HT-29 (cell line): ENCODE measurements around the gene C1QTNF2. TPM values are rescaled to one million over a fixed set of nuclear protein-coding genes. Genes with fewer than 3 reads are reported as not detected.

Source experiments
- DNase-seq: peaks from one replicate; pipeline ENCODE4 v3.0.0-alpha.2; 2015; ENCODE audit warnings: low spot score
- total RNA-seq: library from RNA; depleted of rRNA; stranded (reverse); fragments of >200 nt; shearing (Covaris generic); gene quantifications from 2 replicates; pipeline ENCODE4 v1.2.3, GENCODE V29; 2014; rRNA removed

The C1QTNF2 gene
- 0.18 TPM in 1 of 2 replicates, not detected in the other for total RNA-seq

DNA sequence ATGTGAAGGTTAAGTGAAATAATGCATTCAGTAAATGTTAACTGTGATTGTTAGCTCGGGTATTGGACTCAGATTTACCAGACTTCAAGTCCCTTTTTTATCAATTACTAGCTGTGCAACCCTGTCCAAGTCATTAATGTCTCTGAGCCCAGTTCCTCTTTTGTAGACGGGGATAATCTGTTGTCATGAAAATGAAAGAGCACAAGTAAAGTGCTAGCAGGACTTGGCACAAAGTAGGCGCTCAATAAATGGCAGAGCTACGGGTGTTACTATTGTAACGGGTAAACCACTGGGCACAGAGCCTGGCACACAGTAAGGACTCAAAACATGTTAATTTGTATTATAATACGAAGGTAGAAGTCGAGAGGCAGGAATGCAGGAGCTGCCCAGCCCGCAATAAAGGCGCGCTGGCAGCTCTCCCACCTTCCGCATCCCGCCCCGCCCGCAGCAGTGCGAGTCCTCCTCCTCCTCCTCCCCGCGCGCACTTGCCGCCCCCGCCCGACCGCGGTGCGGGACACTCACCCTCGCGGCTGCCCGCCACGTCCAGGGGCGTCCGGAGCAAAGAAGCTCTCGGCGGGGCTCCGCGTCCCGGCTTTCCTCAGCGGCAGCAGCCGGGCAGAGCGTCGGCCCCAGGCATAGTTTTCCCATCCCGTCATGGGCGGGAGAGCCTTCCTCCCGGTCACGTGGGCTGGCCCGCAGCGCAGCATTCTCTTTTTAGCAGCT, at the start of gene C1QTNF2:
C1QTNF2 (minus strand) TSS at position 637 of the 723 bp plus-strand sequence. CDS start 15,615 bp downstream, outside the sequence.
- DNase-seq, result no peak

DNA sequence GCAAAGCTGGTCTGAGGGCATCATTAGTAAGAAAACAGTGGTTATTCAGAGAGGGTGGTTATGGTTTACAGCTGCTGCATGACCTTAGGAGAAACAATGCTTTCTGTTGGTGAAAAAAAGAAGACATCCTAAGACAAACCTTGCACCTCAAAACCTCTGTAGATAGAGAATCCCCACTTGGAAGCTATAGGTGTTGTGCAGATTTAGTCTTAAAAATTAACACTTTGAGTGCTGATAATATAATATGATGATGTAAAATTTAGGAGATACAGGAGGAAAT, 49.8 kb upstream of the C1QTNF2 start:
- no peak for DNase-seq

DNA sequence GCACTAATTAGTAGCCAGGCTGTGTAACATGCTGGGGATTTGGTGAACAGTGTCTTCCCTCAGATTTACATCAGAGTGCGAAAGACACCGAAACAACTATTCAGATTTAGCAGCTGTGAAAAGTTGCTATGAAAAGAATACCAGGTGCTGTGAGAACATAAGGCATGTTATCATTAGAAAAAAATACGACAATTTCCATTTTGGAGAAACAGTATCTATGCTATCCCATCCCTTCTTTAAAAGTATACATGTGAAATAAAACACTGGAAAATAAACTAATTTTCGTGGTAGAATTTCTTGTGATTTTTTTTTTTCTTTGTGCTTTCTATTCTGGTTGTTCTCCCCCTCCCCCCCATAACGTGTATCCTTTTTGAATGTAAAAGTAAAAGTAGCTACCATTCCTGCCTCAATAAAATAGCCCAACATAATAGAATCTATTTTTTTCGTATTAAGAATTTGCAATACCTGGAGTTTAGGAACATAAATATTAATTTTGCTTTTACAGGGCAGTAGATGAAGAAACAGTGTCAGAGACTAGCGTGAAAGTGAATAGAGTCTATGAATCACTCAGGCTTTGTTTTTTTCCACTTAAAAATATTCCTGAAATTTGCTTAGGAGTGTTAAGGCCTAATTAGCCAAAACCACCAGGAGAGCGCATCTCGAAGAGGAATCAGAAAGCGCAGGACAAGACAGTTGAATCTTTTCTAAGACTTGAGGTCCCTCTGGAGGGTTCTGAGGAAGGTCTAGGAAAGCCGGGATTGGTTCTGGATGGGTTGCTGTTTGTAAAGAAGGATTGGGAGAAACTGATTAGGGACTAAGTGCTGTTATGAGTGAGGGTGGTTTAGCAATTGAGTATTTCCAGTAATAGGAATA, 49.3 kb upstream of the C1QTNF2 start:
- no peak for DNase-seq

DNA sequence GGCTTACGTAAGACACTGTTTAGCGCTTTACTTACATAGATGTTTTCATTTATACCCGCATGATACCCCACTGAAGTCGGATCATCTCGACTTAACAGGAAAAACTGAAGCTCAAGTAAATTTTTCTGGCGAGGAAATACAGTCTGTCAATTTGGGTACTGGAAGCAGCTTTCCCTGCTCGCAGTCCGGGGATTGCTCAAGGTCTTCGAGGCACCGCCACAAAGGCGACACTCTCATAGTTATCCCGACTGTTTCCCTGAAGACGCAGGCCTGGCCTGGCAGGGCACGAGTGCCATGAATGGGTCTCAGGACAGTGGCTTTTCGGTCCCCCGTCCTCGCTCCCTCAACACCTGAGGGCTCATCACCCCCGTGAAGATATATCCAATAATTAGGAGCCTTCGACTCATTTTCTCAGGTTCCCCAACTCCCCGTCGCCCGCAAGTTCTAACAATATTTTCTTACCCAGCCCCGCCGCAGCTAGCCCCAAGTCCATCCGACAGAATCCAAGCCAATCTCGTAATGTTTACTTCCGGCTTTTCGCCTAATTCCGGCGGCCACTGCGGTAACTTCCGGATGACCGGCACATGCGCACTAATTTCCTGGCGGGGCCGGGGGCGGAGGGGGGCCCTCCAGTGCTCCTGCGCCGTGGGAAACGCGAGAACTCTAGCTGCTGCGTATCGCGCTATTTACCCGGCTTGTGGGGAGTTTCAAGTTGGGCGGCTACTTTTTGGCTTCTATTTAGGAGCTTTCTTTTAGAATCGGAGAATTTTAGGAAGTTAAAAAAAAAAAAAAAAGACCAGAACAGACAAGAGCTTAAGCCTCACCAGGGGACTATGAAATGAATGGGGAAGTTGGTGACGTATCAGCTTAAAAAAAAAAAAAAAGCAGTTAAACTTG, 48.4 kb upstream of the C1QTNF2 start, which contains the start of gene SLU7:
SLU7 (minus strand) TSS at position 521 of the 897 bp plus-strand sequence. CDS start 3,787 bp downstream, outside the sequence.
- peak; percentile 93 for DNase-seq

DNA sequence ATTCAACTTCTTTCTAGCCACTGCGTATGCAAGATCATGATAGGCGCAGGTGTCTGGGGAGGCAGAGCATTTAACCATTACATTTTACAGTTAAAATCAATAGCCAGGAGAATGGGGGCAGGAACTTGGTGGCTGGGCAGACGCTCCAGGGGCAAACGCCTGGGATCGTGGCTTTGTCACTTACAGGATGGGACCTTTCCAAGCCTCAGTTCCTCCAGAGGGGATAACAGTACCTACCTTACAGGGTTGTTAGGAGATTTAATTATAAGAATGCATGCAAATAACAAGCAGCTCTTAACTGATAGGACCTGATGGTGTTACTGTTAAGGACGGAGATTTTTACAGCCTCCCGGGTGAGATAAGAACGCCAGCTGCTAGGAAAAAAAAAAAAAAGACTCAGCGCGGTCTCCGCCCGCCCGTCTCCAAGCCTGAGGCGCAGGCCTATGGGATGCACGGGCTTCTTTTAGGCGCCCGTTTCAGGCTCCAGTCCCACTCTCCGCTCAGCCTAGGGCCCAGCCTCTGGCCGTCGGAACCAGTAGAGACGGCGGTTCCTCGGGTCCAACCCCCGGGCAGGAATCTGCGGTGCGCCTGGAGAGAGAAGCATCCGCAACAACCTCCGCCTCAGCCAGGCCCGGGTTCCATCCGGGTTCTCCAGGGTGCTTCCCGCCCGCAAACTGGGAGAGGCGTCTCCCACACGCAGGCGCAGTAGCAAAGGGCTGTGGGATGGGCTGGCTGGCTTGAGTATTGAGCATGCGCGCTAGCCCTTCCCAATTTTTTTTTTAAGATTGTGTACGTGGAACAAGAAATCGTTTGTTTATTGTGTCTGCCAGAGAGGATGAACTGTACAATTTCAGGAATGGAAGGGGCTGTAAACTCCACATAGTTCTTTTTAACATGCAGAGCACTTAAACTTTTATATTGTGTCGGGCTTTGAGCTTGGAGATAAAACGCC, 29.3 kb upstream of the C1QTNF2 start, which contains the start of gene FAM200C:
FAM200C (minus strand) TSS at position 653 of the 952 bp plus-strand sequence. CDS start 4,564 bp downstream, outside the sequence.
- DNase-seq, result peak; percentile 93

GRCh38 chr5:160398806-160399205, 28.4 kb upstream of the C1QTNF2 start:
- DNase-seq, result no peak

GRCh38 chr5:160397492-160397891, 27.1 kb upstream of the C1QTNF2 start:
- DNase-seq, result no peak

GRCh38 chr5:160395111-160395510, 24.7 kb upstream of the C1QTNF2 start:
- DNase-seq, result no peak

- peak; percentile 39 for DNase-seq
Observed at GRCh38 chr5:160390787-160391696, 20.6 kb upstream of the C1QTNF2 start.

DNA sequence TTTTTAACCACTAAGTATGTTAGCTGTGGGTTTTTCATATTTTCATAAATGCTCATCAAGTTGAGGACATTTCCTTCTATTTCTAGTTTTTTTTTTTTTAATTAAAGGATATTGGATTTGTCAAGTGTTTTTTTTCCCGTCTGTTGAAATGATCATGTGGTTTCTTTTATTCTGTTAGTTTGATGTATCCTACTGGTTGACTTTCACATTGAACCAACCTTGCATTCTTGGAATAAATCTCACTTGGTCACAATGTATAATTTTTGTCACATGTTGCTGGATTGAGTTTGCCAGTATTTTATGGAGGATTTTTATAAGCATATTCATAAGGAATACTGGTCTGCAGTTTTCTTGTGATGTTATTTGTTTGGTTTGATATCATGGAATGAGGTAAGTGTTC, 17.0 kb upstream of the C1QTNF2 start:
- no peak for DNase-seq

DNA sequence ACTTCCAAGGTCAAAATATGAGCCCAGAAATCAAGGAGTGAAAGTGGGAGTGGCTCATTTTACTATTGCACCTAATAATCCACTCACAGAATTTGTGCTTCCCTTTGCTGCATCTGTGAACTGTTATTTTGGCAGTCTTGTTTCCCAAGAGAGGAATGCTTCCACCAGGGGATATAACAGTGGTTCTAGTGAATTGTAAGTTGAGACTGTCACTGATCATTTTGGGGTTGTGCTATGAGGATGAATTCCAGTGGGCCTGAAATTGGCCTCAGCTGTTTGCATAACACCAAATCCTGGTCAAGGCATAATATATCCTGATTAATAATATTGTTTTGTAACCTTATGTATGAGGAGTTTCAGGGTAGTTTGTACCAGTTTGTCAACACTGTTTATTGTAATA, 15.1 kb upstream of the C1QTNF2 start:
- no peak for DNase-seq

DNA sequence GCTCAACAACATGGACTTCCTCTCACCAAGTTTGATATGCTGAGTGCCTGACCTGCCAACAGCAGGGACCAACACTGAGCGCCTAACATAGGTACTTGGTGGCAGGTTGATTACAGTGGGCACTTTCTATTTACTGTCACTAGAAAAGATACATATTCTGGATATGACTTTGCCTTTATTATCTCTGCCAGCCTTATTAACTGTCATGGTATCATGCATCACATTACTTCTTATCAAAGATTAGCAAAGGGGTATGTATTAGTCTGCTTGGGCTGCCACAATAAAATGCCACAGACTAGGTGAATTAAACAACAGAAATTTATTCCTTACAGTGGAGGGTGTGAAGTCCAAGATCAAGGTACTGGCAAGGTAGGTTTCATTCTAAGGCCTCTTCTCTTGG, 14.3 kb upstream of the C1QTNF2 start:
- DNase-seq, result no peak

DNA sequence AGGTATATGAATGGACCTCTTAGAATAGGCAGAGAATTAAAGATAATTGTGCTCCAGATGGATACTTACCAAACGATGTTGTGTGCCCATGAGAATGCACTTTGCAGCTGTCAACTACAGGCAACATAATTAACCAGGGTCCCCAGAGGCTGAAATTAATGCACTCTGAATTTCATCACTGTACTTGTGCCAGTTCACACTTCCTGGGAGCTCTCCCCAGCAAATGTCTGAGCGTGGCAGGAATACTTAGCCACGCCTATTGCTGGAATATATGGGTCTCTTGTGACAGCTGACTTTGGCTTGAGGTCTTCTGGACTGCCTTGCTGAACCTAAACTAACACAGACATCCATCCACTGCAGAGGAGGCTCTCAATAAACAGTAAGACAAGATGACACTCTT, 11.9 kb upstream of the C1QTNF2 start:
- DNase-seq, result no peak

DNA sequence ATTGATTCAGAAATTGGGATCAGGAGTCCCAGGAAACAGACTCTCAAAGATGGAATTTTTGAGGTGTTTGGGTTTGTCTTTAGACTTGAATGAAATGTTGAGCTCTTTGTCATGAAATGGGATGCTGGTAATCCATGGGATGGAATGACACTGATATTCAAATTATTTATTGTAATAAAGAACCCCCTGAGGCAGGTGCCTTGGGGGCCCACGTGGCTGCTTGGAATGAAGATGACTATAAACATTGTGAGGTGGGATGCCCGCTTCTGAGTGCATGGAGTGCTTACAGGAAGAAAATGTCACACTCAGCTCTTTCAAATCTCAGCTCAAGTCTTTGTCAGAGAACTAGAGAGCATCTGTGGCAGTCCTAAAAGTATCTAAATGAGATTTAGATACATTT, 9.6 kb upstream of the C1QTNF2 start:
- no peak for DNase-seq

DNA sequence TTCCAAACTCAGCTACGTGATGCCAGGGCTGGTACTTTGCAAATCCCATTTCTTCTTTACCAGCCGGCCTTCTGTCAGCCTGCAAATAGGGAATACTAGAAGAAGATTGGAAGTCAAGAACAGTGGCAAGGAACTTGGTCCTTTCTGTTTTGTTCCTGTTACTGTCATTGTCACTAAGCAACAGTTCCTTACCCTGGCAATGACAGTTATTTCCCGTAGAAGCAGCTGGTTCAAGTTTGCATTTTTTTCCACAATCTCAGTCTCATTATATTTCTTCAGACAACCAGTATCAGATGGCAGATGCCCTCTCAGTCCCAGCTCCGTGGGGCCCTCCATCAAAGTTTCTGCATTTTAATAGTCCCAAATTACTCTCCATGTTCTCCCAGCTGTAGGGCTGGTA, 9.1 kb upstream of the C1QTNF2 start:
- no peak for DNase-seq

DNA sequence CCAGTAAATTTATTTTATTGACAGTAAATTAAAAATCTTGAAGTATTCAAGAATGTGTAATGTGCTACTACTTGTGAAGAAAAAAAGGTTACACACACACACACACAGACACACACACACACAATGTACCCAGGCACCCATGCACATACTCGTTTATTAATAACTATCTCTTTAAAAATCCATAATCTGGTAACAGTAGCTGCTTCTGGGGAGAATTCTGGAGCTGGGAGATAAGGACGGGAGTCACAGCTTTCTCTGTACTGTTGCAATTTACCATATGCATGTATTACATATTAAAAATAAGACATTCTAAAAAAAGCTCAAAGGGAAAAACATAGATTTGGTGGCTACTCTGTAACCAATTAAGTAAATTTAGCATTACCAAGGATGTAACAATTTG, 7.9 kb upstream of the C1QTNF2 start:
- DNase-seq, result no peak

DNA sequence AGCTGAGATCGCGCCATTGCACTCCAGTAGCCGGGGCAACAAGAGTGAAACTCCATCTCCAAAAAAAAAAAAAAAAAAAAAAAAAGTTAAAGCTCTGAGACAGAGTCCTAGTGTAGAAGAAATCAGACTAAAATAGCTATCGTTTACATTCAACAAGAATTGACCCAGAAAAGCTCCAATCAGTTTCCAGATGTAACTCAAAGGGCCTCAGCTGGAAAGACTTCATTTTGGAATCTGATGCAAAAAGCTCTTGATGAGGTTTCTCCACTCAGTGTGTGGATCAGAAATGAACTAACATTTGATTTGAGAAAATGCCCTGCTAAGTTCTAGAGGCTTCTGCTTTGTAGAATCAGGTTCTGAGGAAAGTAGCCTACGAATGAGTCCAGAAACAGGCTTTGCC, 7.2 kb upstream of the C1QTNF2 start:
- no peak for DNase-seq

DNA sequence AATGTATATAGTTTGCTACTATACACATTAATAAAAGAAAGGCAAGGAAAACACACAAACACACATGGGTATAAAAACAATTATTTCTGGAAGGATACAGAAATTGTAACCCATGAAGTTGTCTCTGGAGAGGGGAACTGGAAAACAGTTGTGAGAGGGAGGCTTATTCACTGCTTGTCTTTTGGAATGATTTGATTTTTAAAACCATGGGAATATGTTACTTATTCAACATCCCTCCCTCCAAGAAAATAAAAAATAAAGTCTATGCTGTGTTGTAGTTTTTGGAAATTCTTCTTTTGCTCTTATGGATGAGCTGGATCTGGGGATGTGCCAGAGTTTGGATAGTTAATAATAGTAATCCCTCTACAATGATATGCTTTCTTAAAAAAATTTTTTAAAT, 6.0 kb upstream of the C1QTNF2 start:
- DNase-seq, result no peak

GRCh38 chr5:160375701-160376100, 5.3 kb upstream of the C1QTNF2 start:
- no peak for DNase-seq
